H9 (cell line): ENCODE results near the gene VILL. TPM values are rescaled to one million over a fixed set of nuclear protein-coding genes. Genes with fewer than 3 reads are reported as not detected.
A peak's percentile ranks its signal among the peaks of the same experiment; 100 is the strongest.

Source experiments
- DNase-seq: peaks from one replicate; pipeline ENCODE4 v3.0.0-alpha.2; 2017
- H2AFZ ChIP-seq: one replicate; pipeline ENCODE4 v1.6.1; 2013; ENCODE audit warnings: mild to moderate bottlenecking, low read length, control low read depth, moderate library complexity
- H2AK5ac ChIP-seq: 2 replicates; pipeline ENCODE4 v1.6.1; 2013; ENCODE audit warnings: low read length, control low read depth, mixed read lengths; ENCODE audit not compliant: insufficient read length
- H2BK120ac ChIP-seq: one replicate; pipeline ENCODE4 v1.6.1; 2013; ENCODE audit warnings: low read depth, mild to moderate bottlenecking, low read length, control low read depth, inconsistent platforms; ENCODE audit not compliant: poor library complexity, severe bottlenecking
- H2BK12ac ChIP-seq: 2 replicates; pipeline ENCODE4 v1.6.1; 2013; ENCODE audit warnings: low read length, control low read depth, mixed read lengths, low read depth; ENCODE audit not compliant: insufficient read length
- H2BK15ac ChIP-seq: 2 replicates; pipeline ENCODE4 v1.6.1; 2013; ENCODE audit warnings: low read depth, low read length, control low read depth
- H2BK20ac ChIP-seq: one replicate; pipeline ENCODE4 v1.6.1; 2013; ENCODE audit warnings: low read depth, mild to moderate bottlenecking, low read length, control low read depth, inconsistent platforms; ENCODE audit not compliant: poor library complexity, severe bottlenecking
- H2BK5ac ChIP-seq: 2 replicates; pipeline ENCODE4 v1.6.1; 2013; ENCODE audit warnings: low read length, control low read depth, mixed read lengths; ENCODE audit not compliant: insufficient read length
- H3K14ac ChIP-seq: 2 replicates; pipeline ENCODE4 v1.6.1; 2013; ENCODE audit warnings: low read length, control low read depth; ENCODE audit not compliant: insufficient read depth
- H3K18ac ChIP-seq: 2 replicates; pipeline ENCODE4 v1.6.1; 2013; ENCODE audit warnings: low read depth, mild to moderate bottlenecking, mixed read lengths, low read length, control low read depth; ENCODE audit not compliant: insufficient read length
- H3K23ac ChIP-seq: 2 replicates; pipeline ENCODE4 v1.6.1; 2013; ENCODE audit warnings: low read length, control low read depth, mixed read lengths, low read depth; ENCODE audit not compliant: insufficient read length
- H3K23me2 ChIP-seq: 2 replicates; pipeline ENCODE4 v1.6.1; 2013; ENCODE audit warnings: low read depth, mild to moderate bottlenecking, mixed read lengths, low read length, control low read depth; ENCODE audit not compliant: insufficient read length, poor library complexity, severe bottlenecking
- H3K27ac ChIP-seq: 2 replicates; pipeline ENCODE4 v1.5.1; 2013; ENCODE audit warnings: low read length, control low read depth, mixed read lengths, low read depth; ENCODE audit not compliant: insufficient read length
- H3K27me3 ChIP-seq: 2 replicates; pipeline ENCODE4 v1.6.1; 2013; ENCODE audit warnings: low read length, control low read depth, inconsistent platforms; ENCODE audit not compliant: insufficient read depth
- H3K4ac ChIP-seq: 2 replicates; pipeline ENCODE4 v1.6.1; 2013; ENCODE audit warnings: low read depth, mild to moderate bottlenecking, control low read depth, inconsistent platforms, low read length, moderate library complexity
- H3K4me1 ChIP-seq: 2 replicates; pipeline ENCODE4 v1.6.1; 2013; ENCODE audit warnings: low read length, control low read depth, inconsistent platforms; ENCODE audit not compliant: insufficient read depth
- H3K4me2 ChIP-seq: 2 replicates; pipeline ENCODE4 v1.6.1; 2013; ENCODE audit warnings: low read length, control low read depth, mixed read lengths; ENCODE audit not compliant: insufficient read length, insufficient read depth
- H3K56ac ChIP-seq: 2 replicates; pipeline ENCODE4 v1.6.1; 2013; ENCODE audit warnings: low read depth, mild to moderate bottlenecking, mixed read lengths, low read length, control low read depth; ENCODE audit not compliant: insufficient read length
- H3K79me1 ChIP-seq: 2 replicates; pipeline ENCODE4 v1.6.1; 2013; ENCODE audit warnings: low read depth, mild to moderate bottlenecking, moderate library complexity, low read length, control low read depth, inconsistent platforms; ENCODE audit not compliant: insufficient read depth, poor library complexity, severe bottlenecking
- H3K79me2 ChIP-seq: 2 replicates; pipeline ENCODE4 v1.6.1; 2013; ENCODE audit warnings: low read length, control low read depth, inconsistent platforms; ENCODE audit not compliant: insufficient read depth
- H3K9ac ChIP-seq: 2 replicates; pipeline ENCODE4 v1.6.1; 2013; ENCODE audit warnings: low read length, control low read depth, mixed read lengths; ENCODE audit not compliant: insufficient read length; ENCODE audit errors: extremely low read depth
- H3K9me3 ChIP-seq: one replicate; pipeline ENCODE4 v1.6.1; 2013; ENCODE audit warnings: low read depth, low read length, inconsistent platforms; ENCODE audit not compliant: control insufficient read depth
- H3T11ph ChIP-seq: one replicate; pipeline ENCODE4 v1.6.1; 2013; ENCODE audit warnings: mild to moderate bottlenecking, low read length, control low read depth, inconsistent platforms
- H4K20me1 ChIP-seq: one replicate; pipeline ENCODE4 v1.6.1; 2013; ENCODE audit not compliant: control insufficient read depth, insufficient read length, insufficient read depth
- H4K5ac ChIP-seq: 2 replicates; pipeline ENCODE4 v1.6.1; 2013; ENCODE audit warnings: low read depth, mild to moderate bottlenecking, mixed read lengths, low read length, control low read depth; ENCODE audit not compliant: insufficient read length
- H4K8ac ChIP-seq: replicated peaks from 2 replicates; pipeline ENCODE4 v1.6.1; 2013; ENCODE audit warnings: low read length, control low read depth, mixed read lengths, low read depth; ENCODE audit not compliant: insufficient read length
- H4K91ac ChIP-seq: 2 replicates; pipeline ENCODE4 v1.6.1; 2013; ENCODE audit warnings: low read depth, mild to moderate bottlenecking, moderate library complexity, mixed read lengths, low read length, control low read depth; ENCODE audit not compliant: insufficient read length
- H3K27ac Mint-ChIP-seq, 3 experiments: 2 replicates in 2 of 3; 3 replicates in 1 of 3; pipeline ENCODE4 v1.8.0; 2020 to 2021; ENCODE audit warnings: mixed read lengths in 3 of 3, mild to moderate bottlenecking in 1 of 3, moderate library complexity in 1 of 3
- H3K27me3 Mint-ChIP-seq: 2 replicates; pipeline ENCODE4 v1.8.0; 2021; ENCODE audit warnings: low read depth, mild to moderate bottlenecking, moderate library complexity, mixed read lengths
- H3K36me3 Mint-ChIP-seq, 3 experiments: 2 replicates in 2 of 3; 3 replicates in 1 of 3; pipeline ENCODE4 v1.8.0; 2020 to 2021; ENCODE audit warnings: low read depth in 3 of 3, mixed read lengths in 3 of 3; ENCODE audit not compliant: insufficient read depth in 1 of 3
- H3K4me1 Mint-ChIP-seq, 2 experiments: 2 replicates each; pipeline ENCODE4 v1.8.0; 2020; ENCODE audit warnings: mixed read lengths in 2 of 2
- H3K4me3 Mint-ChIP-seq, 2 experiments: 2 replicates in 1 of 2; 3 replicates in 1 of 2; pipeline ENCODE4 v1.8.0; 2020 to 2021; ENCODE audit warnings: mild to moderate bottlenecking in 2 of 2, mixed read lengths in 2 of 2, moderate library complexity in 1 of 2
- H3K9me3 Mint-ChIP-seq, 2 experiments: 2 replicates in 1 of 2; 3 replicates in 1 of 2; pipeline ENCODE4 v1.8.0; 2020; ENCODE audit warnings: mild to moderate bottlenecking in 2 of 2, mixed read lengths in 2 of 2, moderate library complexity in 1 of 2
- CTCF ChIP-seq: fragments of 200-600 bp; sonication (generic); conservative IDR thresholded peaks from 3 replicates; pipeline ENCODE4 v1.8.0; 2021; ENCODE audit warnings: antibody characterized with exemption, mild to moderate bottlenecking
- WGBS: extraction: QIAGEN DNeasy Blood & Tissue Kit; methylation state at CpG from one replicate; pipeline ENCODE4 v1.1.7; 2013; ENCODE audit warnings: missing lambda C conversion rate, low lambda C conversion rate, mixed read lengths; ENCODE audit not compliant: insufficient read length; ENCODE audit errors: extremely low coverage; 5-methylcytosine and 5-hydroxymethylcytosine counted together
- total RNA-seq: library from RNA; stranded (reverse); gene quantifications from 2 replicates; pipeline ENCODE4 v1.2.1, GENCODE V29; 2021

VILL gene
- total RNA-seq, 1 experiment from 2014 or later, result 3.2 TPM

- WGBS, result no CpG with 5 or more reads among the region's 1 CpG
- 0 out of 7 replicates have a peak overlapping the region, but pooled peaks of 1 of the 3 experiments have one; percentile 27 for H3K27ac Mint-ChIP-seq
Measured at GRCh38 chr3:37982331-37982730, 8.3 kb upstream of the VILL start.

More at GRCh38 chr3:37982331-37982730, 8.3 kb upstream of the VILL start:
- TF ChIP-seq CTCF, result no peak
- Mint-ChIP-seq H3K4me3 (no peak overlapping the region), H3K27me3 (no peaks in the 10 kb centered on the region), H3K4me1 (no peaks in the 10 kb centered on the region), H3K9me3 (no peaks in the 10 kb centered on the region), H3K36me3 (peaks cover 0 to 7% (median 0%) of the 10 kb centered on the region in 3 experiments; a peak in 2 of 7 replicates)
- Histone ChIP-seq H3K79me2 (no peaks in the 10 kb centered on the region), H3K18ac (no peak overlapping the region), H4K91ac (no peak overlapping the region), H2BK12ac (no peak overlapping the region), H2BK15ac (no peak overlapping the region), H2AFZ (no peak overlapping the region), H3K23me2 (no peaks in the 10 kb centered on the region), H4K20me1 (no peaks in the 10 kb centered on the region), H3K79me1 (no peaks in the 10 kb centered on the region), H3K23ac (no peak overlapping the region), H3K14ac (no peak overlapping the region), H3K4me1 (no peaks in the 10 kb centered on the region), H3K4me2 (no peak overlapping the region), H2BK20ac (no peak overlapping the region), H3K4ac (no peak overlapping the region), H2BK120ac (no peak overlapping the region), H4K5ac (no peak overlapping the region), H2BK5ac (no peak overlapping the region), H3K9ac (no peak overlapping the region), H3K9me3 (no peaks in the 10 kb centered on the region), H3K56ac (no peak overlapping the region), H3K27me3 (no peaks in the 10 kb centered on the region), H2AK5ac (no peak overlapping the region), H3K27ac (no peak overlapping the region), H4K8ac (no peak overlapping the region), H3T11ph (no peak overlapping the region)
- no peak for DNase-seq
